ENCODE data around the gene DBN1. TPM values are rescaled to one million over a fixed set of nuclear protein-coding genes. Genes with fewer than 3 reads are reported as not detected.
A peak's percentile ranks its signal among the peaks of the same experiment; 100 is the strongest.

DBN1 gene
- total RNA-seq, 1 experiment from 2014 or later, result 195 TPM

- BruUV-seq (replicated peaks), result no TSS peak
- H3K4me1 ChIP-seq (ENCODE audit: control insufficient read depth, insufficient read depth, low read length), result peaks cover 30% of the 10 kb centered on the region
- in situ Hi-C loops (cut with HindIII; ENCODE audit: low pct_unique_long_range_greater_than_20kb, low sequenced_read_pairs), result no loop called here
Measured at GRCh38 chr5:177497292-177498012, 24.0 kb upstream of the DBN1 start, which contains the start of gene PDLIM7. Gene PDLIM7 (minus strand): TSS chr5:177497604. CDS start chr5:177496512, 1,092 bp downstream.

DNA sequence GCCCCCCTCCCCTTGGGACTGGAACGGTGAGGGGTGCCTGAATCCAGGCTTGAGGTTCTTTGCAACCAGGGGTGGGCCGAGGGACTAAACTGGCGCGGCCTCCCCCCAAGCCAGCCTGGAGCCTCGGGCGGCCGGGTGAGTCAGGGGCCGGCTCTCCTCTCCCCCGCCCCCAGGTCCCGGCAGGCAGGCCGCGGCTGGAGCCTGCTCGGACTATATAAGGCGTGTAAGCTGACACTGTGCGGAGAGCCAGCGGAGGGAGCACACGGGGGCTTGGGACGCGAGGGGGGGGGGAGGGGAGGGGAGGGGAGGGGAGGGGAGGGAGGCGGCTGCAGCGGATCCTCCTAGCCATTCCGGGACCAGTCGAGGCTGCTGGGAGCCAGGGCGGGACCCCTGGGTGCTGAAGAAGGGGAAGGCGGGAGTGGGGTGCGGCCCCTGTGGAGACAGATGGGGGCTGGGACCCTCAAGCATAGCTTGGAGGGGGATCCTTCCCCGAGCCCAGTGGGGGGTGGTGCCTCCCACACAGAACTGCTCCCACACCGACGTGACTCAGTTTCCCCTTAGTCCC is 23.4 kb upstream of the DBN1 start:
- in situ Hi-C loops (cut with HindIII; ENCODE audit: low pct_unique_long_range_greater_than_20kb, low sequenced_read_pairs) (no loop called here), intact Hi-C loops (cut with micrococcal nuclease; ENCODE audit: unreplicated experiment) (loop anchor here (5.0 kb wide), 1 partner anchor 105 kb away; no protein-coding TSS in a partner anchor)
- H3K36me3 ChIP-seq (ENCODE audit: control insufficient read depth, insufficient read depth, low read length), result no peaks in the 10 kb centered on the region; the same call in 1 of the 2 replicates
- H3K27me3 ChIP-seq (ENCODE audit: control insufficient read depth, insufficient read depth, low read length), result no peaks in the 10 kb centered on the region
- H3K9me3 ChIP-seq (ENCODE audit: control insufficient read depth, insufficient read depth, low read depth, low read length), result no peaks in the 10 kb centered on the region
- H3K27ac ChIP-seq (ENCODE audit: low read length), result peak overlapping the region; percentile 70
- DNase-seq (ENCODE audit: low read depth, low spot score) (no peak), ATAC-seq (peak; percentile 20)
- CTCF ChIA-PET, result interaction anchor here (1.2 kb wide), 1 partner anchor 106 kb away, joined by 4 read pairs; no protein-coding TSS in a partner anchor
- H3K4me1 ChIP-seq (ENCODE audit: control insufficient read depth, insufficient read depth, low read length), result peaks cover 30% of the 10 kb centered on the region
- POLR2A ChIA-PET, result interaction anchor here (0.7 to 0.9 kb wide), 3 partner anchors 19 to 46 kb away, joined by 3 to 6 read pairs (median 4); no protein-coding TSS in a partner anchor
- BruUV-seq (replicated peaks), result no TSS peak
- no peak for TF ChIP-seq CTCF (IDR thresholded peaks at IDR 0.05)
- no peak for TF ChIP-seq POLR2AphosphoS5 (IDR thresholded peaks at IDR 0.05; ENCODE audit: low read depth, low read length)
- no peak for TF ChIP-seq SIN3A (IDR thresholded peaks at IDR 0.05; ENCODE audit: borderline replicate concordance, insufficient read depth, low read depth, low read length)
- TF ChIP-seq, protein P1, sequence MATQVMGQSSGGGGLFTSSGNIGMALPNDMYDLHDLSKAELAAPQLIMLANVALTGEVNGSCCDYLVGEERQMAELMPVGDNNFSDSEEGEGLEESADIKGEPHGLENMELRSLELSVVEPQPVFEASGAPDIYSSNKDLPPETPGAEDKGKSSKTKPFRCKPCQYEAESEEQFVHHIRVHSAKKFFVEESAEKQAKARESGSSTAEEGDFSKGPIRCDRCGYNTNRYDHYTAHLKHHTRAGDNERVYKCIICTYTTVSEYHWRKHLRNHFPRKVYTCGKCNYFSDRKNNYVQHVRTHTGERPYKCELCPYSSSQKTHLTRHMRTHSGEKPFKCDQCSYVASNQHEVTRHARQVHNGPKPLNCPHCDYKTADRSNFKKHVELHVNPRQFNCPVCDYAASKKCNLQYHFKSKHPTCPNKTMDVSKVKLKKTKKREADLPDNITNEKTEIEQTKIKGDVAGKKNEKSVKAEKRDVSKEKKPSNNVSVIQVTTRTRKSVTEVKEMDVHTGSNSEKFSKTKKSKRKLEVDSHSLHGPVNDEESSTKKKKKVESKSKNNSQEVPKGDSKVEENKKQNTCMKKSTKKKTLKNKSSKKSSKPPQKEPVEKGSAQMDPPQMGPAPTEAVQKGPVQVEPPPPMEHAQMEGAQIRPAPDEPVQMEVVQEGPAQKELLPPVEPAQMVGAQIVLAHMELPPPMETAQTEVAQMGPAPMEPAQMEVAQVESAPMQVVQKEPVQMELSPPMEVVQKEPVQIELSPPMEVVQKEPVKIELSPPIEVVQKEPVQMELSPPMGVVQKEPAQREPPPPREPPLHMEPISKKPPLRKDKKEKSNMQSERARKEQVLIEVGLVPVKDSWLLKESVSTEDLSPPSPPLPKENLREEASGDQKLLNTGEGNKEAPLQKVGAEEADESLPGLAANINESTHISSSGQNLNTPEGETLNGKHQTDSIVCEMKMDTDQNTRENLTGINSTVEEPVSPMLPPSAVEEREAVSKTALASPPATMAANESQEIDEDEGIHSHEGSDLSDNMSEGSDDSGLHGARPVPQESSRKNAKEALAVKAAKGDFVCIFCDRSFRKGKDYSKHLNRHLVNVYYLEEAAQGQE (IDR thresholded peaks at IDR 0.05; ENCODE audit: insufficient read depth in 1 of 2, low read depth in 2 of 2, low read length in 1 of 2), result no peak
- TF ChIP-seq TCF7L2 (IDR thresholded peaks at IDR 0.05; ENCODE audit: low read depth, low read length), result no peak
- H3K4me3 ChIP-seq (ENCODE audit: low read depth in 2 of 2, low read length in 2 of 2), result peak overlapping the region; percentile 56 to 63

More at GRCh38 chr5:177497292-177498012, 24.0 kb upstream of the DBN1 start, which contains the start of gene PDLIM7:
- CTCF ChIA-PET, result interaction anchor here (1.2 kb wide), 1 partner anchor 107 kb away, joined by 4 read pairs; no protein-coding TSS in a partner anchor
- Histone ChIP-seq H3K9me3 (ENCODE audit: control insufficient read depth, insufficient read depth, low read depth, low read length) (no peaks in the 10 kb centered on the region), H3K36me3 (ENCODE audit: control insufficient read depth, insufficient read depth, low read length) (no peaks in the 10 kb centered on the region; the same call in 1 of the 2 replicates), H3K4me3 (ENCODE audit: low read depth in 2 of 2, low read length in 2 of 2) (peak within 1 kb of the TSS; percentile 56 to 63), H3K27me3 (ENCODE audit: control insufficient read depth, insufficient read depth, low read length) (no peaks in the 10 kb centered on the region), H3K27ac (ENCODE audit: low read length) (peak within 1 kb of the TSS; percentile 70)
- POLR2A ChIA-PET, result interaction anchor here (0.6 to 0.9 kb wide), 5 partner anchors 18 to 100 kb away, joined by 3 to 6 read pairs (median 4); no protein-coding TSS in a partner anchor
- TF ChIP-seq POLR2AphosphoS5 (IDR thresholded peaks at IDR 0.05; ENCODE audit: low read depth, low read length), result peak; percentile 93
- TF ChIP-seq SIN3A (IDR thresholded peaks at IDR 0.05; ENCODE audit: borderline replicate concordance, insufficient read depth, low read depth, low read length), result 0 out of 2 replicates have a peak, but pooled peaks have one; percentile 90
- TF ChIP-seq, protein P1 (IDR thresholded peaks at IDR 0.05; ENCODE audit: insufficient read depth in 1 of 2, low read depth in 2 of 2, low read length in 1 of 2), result no peak
- peak; percentile 6; the same call in 1 of the 2 replicates for TF ChIP-seq CTCF (IDR thresholded peaks at IDR 0.05)
- TF ChIP-seq TCF7L2 (IDR thresholded peaks at IDR 0.05; ENCODE audit: low read depth, low read length), result no peak
- intact Hi-C loops (cut with micrococcal nuclease; ENCODE audit: unreplicated experiment), result loop anchor here (5.0 kb wide), 1 partner anchor 105 kb away; no protein-coding TSS in a partner anchor
- ATAC-seq (peak; percentile 89), DNase-seq (ENCODE audit: low read depth, low spot score) (no peak)
